ENCODE measurements around the gene BST1. TPM values are rescaled to one million over a fixed set of nuclear protein-coding genes. Genes with fewer than 3 reads are reported as not detected.
A peak's percentile ranks its signal among the peaks of the same experiment; 100 is the strongest.
"Not testable (repeated sequence)": the region's sequence is repeated elsewhere in the genome, so short reads cannot be mapped to it uniquely, and the experiment has no call there.

Gene BST1
- total RNA-seq, 1 experiment from 2014 or later, result 1.1 TPM

DNA sequence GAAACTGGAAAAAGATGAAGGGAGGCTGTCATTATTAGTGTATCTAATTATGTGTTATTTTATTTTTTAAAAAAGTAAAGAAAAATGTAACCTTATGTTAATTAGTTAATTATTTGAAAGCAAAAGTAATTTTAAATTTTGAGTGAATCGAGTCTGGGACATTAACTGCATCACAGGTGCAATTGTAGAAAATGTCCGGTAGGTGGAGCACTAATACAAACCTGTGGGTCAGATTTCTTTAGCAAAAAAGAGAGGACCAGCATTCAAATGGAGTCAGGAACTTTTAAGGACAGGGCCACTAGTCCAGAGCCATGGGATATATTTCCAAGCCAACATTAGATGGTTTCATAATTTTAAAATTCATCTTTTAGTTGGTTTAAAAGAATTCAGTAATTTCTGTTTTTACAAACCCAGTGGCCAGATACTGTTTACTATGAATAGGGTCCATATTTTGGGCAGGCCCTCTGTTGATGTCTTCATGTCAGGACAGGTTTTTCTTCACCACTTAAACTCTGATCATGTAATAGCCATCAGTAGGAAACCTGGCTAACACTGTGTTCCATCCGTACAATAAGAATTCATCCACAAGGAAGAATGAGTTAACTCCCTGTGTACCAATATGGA, 27.2 kb downstream of the BST1 start:
- Mint-ChIP-seq H3K4me1 (ENCODE audit: insufficient read depth, unreplicated experiment) (no peaks in the 10 kb centered on the region), H3K27ac (ENCODE audit: low read depth, unreplicated experiment) (no peak overlapping the region), H3K4me3 (ENCODE audit: unreplicated experiment) (no peak overlapping the region), H3K36me3 (ENCODE audit: insufficient read depth, unreplicated experiment) (no peaks in the 10 kb centered on the region), H3K9me3 (ENCODE audit: unreplicated experiment) (no peaks in the 10 kb centered on the region), H3K27me3 (ENCODE audit: insufficient read depth, unreplicated experiment) (peaks cover 17% of the 10 kb centered on the region)
- peak; percentile 67 for DNase-seq (ENCODE audit: unreplicated experiment)
- ChIA-PET CTCF (interaction anchor here (0.7 to 3.1 kb wide), 12 partner anchors 8 to 401 kb away, joined by 3 to 14 read pairs (median 4); no protein-coding TSS in a partner anchor), POLR2A (no interaction called here)
- no TSS peak for BruUV-seq (replicated peaks)
- TF ChIP-seq, protein P1, sequence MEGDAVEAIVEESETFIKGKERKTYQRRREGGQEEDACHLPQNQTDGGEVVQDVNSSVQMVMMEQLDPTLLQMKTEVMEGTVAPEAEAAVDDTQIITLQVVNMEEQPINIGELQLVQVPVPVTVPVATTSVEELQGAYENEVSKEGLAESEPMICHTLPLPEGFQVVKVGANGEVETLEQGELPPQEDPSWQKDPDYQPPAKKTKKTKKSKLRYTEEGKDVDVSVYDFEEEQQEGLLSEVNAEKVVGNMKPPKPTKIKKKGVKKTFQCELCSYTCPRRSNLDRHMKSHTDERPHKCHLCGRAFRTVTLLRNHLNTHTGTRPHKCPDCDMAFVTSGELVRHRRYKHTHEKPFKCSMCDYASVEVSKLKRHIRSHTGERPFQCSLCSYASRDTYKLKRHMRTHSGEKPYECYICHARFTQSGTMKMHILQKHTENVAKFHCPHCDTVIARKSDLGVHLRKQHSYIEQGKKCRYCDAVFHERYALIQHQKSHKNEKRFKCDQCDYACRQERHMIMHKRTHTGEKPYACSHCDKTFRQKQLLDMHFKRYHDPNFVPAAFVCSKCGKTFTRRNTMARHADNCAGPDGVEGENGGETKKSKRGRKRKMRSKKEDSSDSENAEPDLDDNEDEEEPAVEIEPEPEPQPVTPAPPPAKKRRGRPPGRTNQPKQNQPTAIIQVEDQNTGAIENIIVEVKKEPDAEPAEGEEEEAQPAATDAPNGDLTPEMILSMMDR (IDR thresholded peaks at IDR 0.05; ENCODE audit: unreplicated experiment), result peak; percentile 65
- intact Hi-C loops (cut with micrococcal nuclease), result loop anchor here (1.0 to 5.0 kb wide), 4 partner anchors 26 to 271 kb away; no protein-coding TSS in a partner anchor

DNA sequence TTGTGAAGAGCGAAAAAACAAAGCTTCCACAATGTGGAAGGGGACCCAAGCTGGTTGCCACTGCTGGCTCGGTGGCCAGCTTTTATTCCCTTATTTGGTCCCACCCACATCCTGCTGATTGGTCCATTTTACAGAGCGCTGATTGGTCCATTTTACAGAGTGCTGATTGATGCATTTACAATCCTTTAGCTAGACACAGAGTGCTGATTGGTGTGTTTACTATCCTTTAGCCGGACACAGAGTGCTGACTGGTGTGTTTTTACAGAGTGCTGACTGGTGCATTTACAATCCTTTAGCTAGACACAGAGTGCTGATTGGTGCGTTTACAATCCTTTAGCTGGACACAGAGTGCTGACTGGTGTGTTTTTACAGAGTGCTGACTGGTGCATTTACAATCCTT, 30.2 kb downstream of the BST1 start:
- not testable (repeated sequence) for H3K36me3 Mint-ChIP-seq (ENCODE audit: insufficient read depth, unreplicated experiment); BruUV-seq (replicated peaks); H3K27me3 Mint-ChIP-seq (ENCODE audit: insufficient read depth, unreplicated experiment); H3K9me3 Mint-ChIP-seq (ENCODE audit: unreplicated experiment); DNase-seq (ENCODE audit: unreplicated experiment); H3K4me3 Mint-ChIP-seq (ENCODE audit: unreplicated experiment); H3K27ac Mint-ChIP-seq (ENCODE audit: low read depth, unreplicated experiment); H3K4me1 Mint-ChIP-seq (ENCODE audit: insufficient read depth, unreplicated experiment)
- intact Hi-C loops (cut with micrococcal nuclease), result loop anchor here (5.0 kb wide), 1 partner anchor 74 kb away; no protein-coding TSS in a partner anchor
- ChIA-PET POLR2A (interaction anchor here (0.6 to 0.7 kb wide), 2 partner anchors 10 to 52 kb away, joined by 3 read pairs; partner anchors contain the start of gene FAM200B), CTCF (interaction anchor here (0.6 to 3.1 kb wide), 7 partner anchors 9 to 353 kb away, joined by 3 to 14 read pairs (median 3); no protein-coding TSS in a partner anchor)

DNA sequence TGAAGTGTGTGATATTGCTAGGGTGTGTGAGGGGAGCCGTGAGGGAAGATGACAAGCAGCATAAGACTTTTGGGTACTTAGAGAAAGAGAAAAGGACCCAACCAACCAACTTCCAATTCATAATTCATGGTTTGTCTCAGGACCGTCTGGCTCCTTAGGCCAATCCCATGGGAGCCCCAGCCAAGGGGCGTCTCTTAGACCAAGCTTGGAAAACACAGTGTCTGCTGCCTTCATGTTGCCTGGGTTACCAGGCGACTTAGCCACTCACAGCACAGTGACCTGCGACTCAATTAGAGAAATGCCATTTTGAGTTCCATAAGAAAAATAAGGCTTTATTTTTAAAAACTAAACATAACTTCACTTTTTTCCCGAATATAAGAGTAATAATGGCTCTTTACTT, 32.7 kb downstream of the BST1 start:
- Mint-ChIP-seq H3K27ac (ENCODE audit: low read depth, unreplicated experiment) (no peak overlapping the region), H3K4me3 (ENCODE audit: unreplicated experiment) (no peak overlapping the region), H3K4me1 (ENCODE audit: insufficient read depth, unreplicated experiment) (no peaks in the 10 kb centered on the region), H3K9me3 (ENCODE audit: unreplicated experiment) (no peaks in the 10 kb centered on the region), H3K27me3 (ENCODE audit: insufficient read depth, unreplicated experiment) (no peaks in the 10 kb centered on the region), H3K36me3 (ENCODE audit: insufficient read depth, unreplicated experiment) (no peaks in the 10 kb centered on the region)
- ChIA-PET CTCF (no interaction called here), POLR2A (no interaction called here)
- DNase-seq (ENCODE audit: unreplicated experiment), result no peak
- TF ChIP-seq, protein P1 (IDR thresholded peaks at IDR 0.05; ENCODE audit: unreplicated experiment), result no peak
- BruUV-seq (replicated peaks), result no TSS peak
- intact Hi-C loops (cut with micrococcal nuclease), result no loop called here

DNA sequence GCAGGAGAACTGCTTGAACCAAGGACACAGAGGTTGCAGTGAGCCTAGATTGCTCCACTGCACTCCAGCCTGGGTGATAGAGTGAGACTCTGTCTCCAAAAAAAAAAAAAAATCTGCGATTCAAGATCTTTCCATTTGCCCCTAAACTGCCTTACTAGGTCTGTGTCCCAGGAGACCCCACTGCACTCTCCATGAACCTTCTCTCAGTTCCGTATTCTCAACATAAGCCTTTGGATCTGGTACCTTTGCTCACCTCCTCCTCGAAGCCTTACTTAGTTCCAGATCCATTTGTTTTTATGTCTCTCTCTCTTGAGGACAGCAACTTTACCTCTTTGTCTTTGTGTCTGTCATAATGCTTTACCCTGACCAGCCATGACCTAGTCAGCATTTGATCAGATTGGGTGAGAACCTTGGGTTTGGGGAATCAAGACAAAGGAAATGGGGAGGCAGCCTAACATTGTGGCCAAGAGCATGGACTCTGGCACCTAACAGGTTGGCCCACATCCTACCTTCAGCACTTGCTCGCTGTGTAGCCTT, 33.7 kb downstream of the BST1 start:
- Mint-ChIP-seq H3K9me3 (ENCODE audit: unreplicated experiment) (no peaks in the 10 kb centered on the region), H3K36me3 (ENCODE audit: insufficient read depth, unreplicated experiment) (no peaks in the 10 kb centered on the region), H3K27me3 (ENCODE audit: insufficient read depth, unreplicated experiment) (no peaks in the 10 kb centered on the region), H3K4me1 (ENCODE audit: insufficient read depth, unreplicated experiment) (no peaks in the 10 kb centered on the region), H3K4me3 (ENCODE audit: unreplicated experiment) (no peak overlapping the region), H3K27ac (ENCODE audit: low read depth, unreplicated experiment) (no peak overlapping the region)
- ChIA-PET CTCF (interaction anchor here (1.0 to 1.3 kb wide), 2 partner anchors 20 to 44 kb away, joined by 3 to 7 read pairs; no protein-coding TSS in a partner anchor), POLR2A (no interaction called here)
- BruUV-seq (replicated peaks), result no TSS peak
- TF ChIP-seq, protein P1 (IDR thresholded peaks at IDR 0.05; ENCODE audit: unreplicated experiment), result no peak
- intact Hi-C loops (cut with micrococcal nuclease), result no loop called here
- DNase-seq (ENCODE audit: unreplicated experiment), result no peak
